Measurements from ENCODE around the gene PCDHGA6. TPM values are rescaled to one million over a fixed set of nuclear protein-coding genes. Genes with fewer than 3 reads are reported as not detected.

Gene PCDHGA6
- total RNA-seq, 4 donors from 2014 or later, result 3.3 to 7.3 (median 5.3) TPM

GRCh38 chr5:141427783-141428426 lies 54.2 kb downstream of the PCDHGA6 start:
- no peak for TF ChIP-seq POLR2AphosphoS5 (IDR thresholded peaks at IDR 0.05)
- TF ChIP-seq POLR2A (IDR thresholded peaks at IDR 0.05), result no peak
- no peak for TF ChIP-seq EP300 (IDR thresholded peaks at IDR 0.05)
- TF ChIP-seq CTCF (IDR thresholded peaks at IDR 0.05), result no peak
- Histone ChIP-seq H3K9me3 (peaks cover 80% of the 10 kb centered on the region), H3K36me3 (no peaks in the 10 kb centered on the region), H3K27ac (no peak overlapping the region), H3K4me1 (no peaks in the 10 kb centered on the region), H3K4me3 (no peak overlapping the region), H3K27me3 (no peaks in the 10 kb centered on the region)
- 42% methylated on average over 11 of the region's 53 CpGs for WGBS
- DNase-seq (ENCODE audit: low spot score in 2 of 2), result no peak

Other genes with a start within 250 kb of the PCDHGA6 start
- gene PCDHB5, start 238.7 kb upstream of the PCDHGA6 start, total RNA-seq, result 1 to 10 TPM in 2 of 4 donors, under 1 TPM in 2; 0.72 to 6.2 (median 1.9) TPM
- 1 to 10 TPM in 2 of 4 donors, under 1 TPM in 1, not detected in 1; 0.76 to 2.2 (median 1.7) TPM for gene PCDHB6, start 223.8 kb upstream of the PCDHGA6 start, total RNA-seq
- gene PCDHB7, start 201.2 kb upstream of the PCDHGA6 start, total RNA-seq, result 1 to 10 TPM in 1 of 4 donors, under 1 TPM in 3; 0.49 to 1.2 (median 0.78) TPM
- under 1 TPM in 3 of 4 donors, not detected in 1; 0.62 to 0.93 (median 0.68) TPM for gene PCDHB8, start 196.1 kb upstream of the PCDHGA6 start, total RNA-seq
- 1 to 10 TPM; 2.9 to 4.8 (median 3.2) TPM for gene PCDHB16, start 191.5 kb upstream of the PCDHGA6 start, total RNA-seq
- 1 to 10 TPM; 1.1 to 3.2 (median 2.5) TPM for gene PCDHB9, start 186.7 kb upstream of the PCDHGA6 start, total RNA-seq
- gene PCDHB10, start 181.5 kb upstream of the PCDHGA6 start, total RNA-seq, result 1 to 10 TPM in 3 of 4 donors, under 1 TPM in 1; 0.60 to 1.4 (median 1.2) TPM
- 1 to 10 TPM in 3 of 4 donors, under 1 TPM in 1; 0.98 to 2.8 (median 1.2) TPM for gene PCDHB11, start 174.3 kb upstream of the PCDHGA6 start, total RNA-seq
- gene PCDHB12, start 165.2 kb upstream of the PCDHGA6 start, total RNA-seq, result 1 to 10 TPM in 1 of 4 donors, under 1 TPM in 3; 0.83 to 2.2 (median 0.95) TPM
- gene PCDHB13, start 160.0 kb upstream of the PCDHGA6 start, total RNA-seq, result 1 to 10 TPM; 5.9 to 10.0 (median 6.2) TPM
- 1 to 10 TPM; 2.5 to 6.5 (median 6.0) TPM for gene PCDHB14, start 150.5 kb upstream of the PCDHGA6 start, total RNA-seq
- gene PCDHB15, start 128.5 kb upstream of the PCDHGA6 start, total RNA-seq, result 1 to 10 TPM in 3 of 4 donors, under 1 TPM in 1; 0.68 to 2.3 (median 1.6) TPM
- 1 to 10 TPM in 2 of 4 donors, under 1 TPM in 2; 0.57 to 4.5 (median 0.99) TPM for gene SLC25A2, start 69.8 kb upstream of the PCDHGA6 start, total RNA-seq
- gene TAF7, start 53.1 kb upstream of the PCDHGA6 start, total RNA-seq, result 10 to 100 TPM; 47.3 to 70.3 (median 62.7) TPM
- under 1 TPM; 0.26 to 0.38 (median 0.33) TPM for gene PCDHGA1, start 43.4 kb upstream of the PCDHGA6 start, total RNA-seq
- 1 to 10 TPM; 2.0 to 3.4 (median 2.9) TPM for gene PCDHGA2, start 35.1 kb upstream of the PCDHGA6 start, total RNA-seq
- 1 to 10 TPM; 1.3 to 2.3 (median 1.7) TPM for gene PCDHGA3, start 30.1 kb upstream of the PCDHGA6 start, total RNA-seq
- 1 to 10 TPM; 1.2 to 4.3 (median 2.8) TPM for gene PCDHGB1, start 23.8 kb upstream of the PCDHGA6 start, total RNA-seq
- 1 to 10 TPM; 2.0 to 5.6 (median 3.2) TPM for gene PCDHGA4, start 18.9 kb upstream of the PCDHGA6 start, total RNA-seq
- gene PCDHGB2, start 13.9 kb upstream of the PCDHGA6 start, total RNA-seq, result 1 to 10 TPM; 2.6 to 6.5 (median 3.8) TPM
- gene PCDHGA5, start 9.7 kb upstream of the PCDHGA6 start, total RNA-seq, result 1 to 10 TPM; 1.5 to 4.0 (median 2.7) TPM
- gene PCDHGB3, start 3.6 kb upstream of the PCDHGA6 start, total RNA-seq, result 1 to 10 TPM; 4.3 to 9.7 (median 7.5) TPM
- 1 to 10 TPM; 2.7 to 5.6 (median 4.5) TPM for gene PCDHGA7, start 8.9 kb downstream of the PCDHGA6 start, total RNA-seq
- 10 to 100 TPM in 1 of 4 donors, 1 to 10 TPM in 3; 4.1 to 10.3 (median 7.2) TPM for gene PCDHGB4, start 13.8 kb downstream of the PCDHGA6 start, total RNA-seq
- gene PCDHGA8, start 18.7 kb downstream of the PCDHGA6 start, total RNA-seq, result 1 to 10 TPM; 1.1 to 5.1 (median 2.1) TPM
- 10 to 100 TPM; 13.3 to 27.4 (median 15.3) TPM for gene PCDHGB5, start 24.1 kb downstream of the PCDHGA6 start, total RNA-seq
- gene PCDHGA9, start 28.9 kb downstream of the PCDHGA6 start, total RNA-seq, result 10 to 100 TPM in 1 of 4 donors, 1 to 10 TPM in 3; 4.9 to 20.8 (median 7.9) TPM
- gene PCDHGB6, start 34.1 kb downstream of the PCDHGA6 start, total RNA-seq, result 10 to 100 TPM in 1 of 4 donors, 1 to 10 TPM in 3; 4.5 to 13.8 (median 8.2) TPM
- gene PCDHGA10, start 39.1 kb downstream of the PCDHGA6 start, total RNA-seq, result 10 to 100 TPM in 2 of 4 donors, 1 to 10 TPM in 2; 7.0 to 23.6 (median 10.3) TPM
- gene PCDHGB7, start 43.8 kb downstream of the PCDHGA6 start, total RNA-seq, result 10 to 100 TPM in 2 of 4 donors, 1 to 10 TPM in 2; 9.2 to 18.3 (median 9.9) TPM
- 10 to 100 TPM in 1 of 4 donors, 1 to 10 TPM in 3; 3.4 to 14.3 (median 6.9) TPM for gene PCDHGA11, start 47.2 kb downstream of the PCDHGA6 start, total RNA-seq
- 10 to 100 TPM in 1 of 4 donors, 1 to 10 TPM in 3; 2.9 to 13.4 (median 6.6) TPM for gene PCDHGA12, start 56.6 kb downstream of the PCDHGA6 start, total RNA-seq
- gene PCDHGC3, start 102.1 kb downstream of the PCDHGA6 start, total RNA-seq, result 10 to 100 TPM; 30.0 to 73.4 (median 60.4) TPM
- gene PCDHGC4, start 111.1 kb downstream of the PCDHGA6 start, total RNA-seq, result 10 to 100 TPM in 3 of 4 donors, 1 to 10 TPM in 1; 2.7 to 30.6 (median 15.0) TPM
- gene PCDHGC5, start 115.2 kb downstream of the PCDHGA6 start, total RNA-seq, result 10 to 100 TPM in 1 of 4 donors, 1 to 10 TPM in 3; 1.6 to 10.5 (median 3.2) TPM
- gene DIAPH1, start 245.1 kb downstream of the PCDHGA6 start, total RNA-seq, result 100 to 1,000 TPM in 1 of 4 donors, 10 to 100 TPM in 3; 83.0 to 115 (median 95.1) TPM

All from suprapubic skin (tissue), 4 donors.